Measurements from ENCODE around the gene CLTA. TPM values are rescaled to one million over a fixed set of nuclear protein-coding genes. Genes with fewer than 3 reads are reported as not detected.

The CLTA gene
- total RNA-seq, 1 experiment from 2014 or later = 418 TPM

GRCh38 chr9:36188212-36188611 is 2.5 kb upstream of the CLTA start:
- no peak for DNase-seq (ENCODE audit: low read depth)

GRCh38 chr9:36189976-36190375 is 745 bp upstream of the CLTA start:
- no peak for DNase-seq (ENCODE audit: low read depth)

GRCh38 chr9:36191290-36191645 is 547 bp downstream of the CLTA start:
- DNase-seq (ENCODE audit: low read depth) = peak; percentile 10

GRCh38 chr9:36191686-36192085 is 965 bp downstream of the CLTA start:
- no peak for DNase-seq (ENCODE audit: low read depth)

GRCh38 chr9:36192196-36192595 is 1.5 kb downstream of the CLTA start:
- DNase-seq (ENCODE audit: low read depth) = peak; percentile 34

- no peak for DNase-seq (ENCODE audit: low read depth)
These were observed 2.3 kb downstream of the CLTA start for GRCh38 chr9:36193023-36193422.

- no peak for DNase-seq (ENCODE audit: low read depth)
These were observed 3.7 kb downstream of the CLTA start for GRCh38 chr9:36194326-36195000.

GRCh38 chr9:36204906-36205547 is 14.3 kb downstream of the CLTA start:
- DNase-seq (ENCODE audit: low read depth) = no peak

- DNase-seq (ENCODE audit: low read depth) = peak; percentile 70
These were observed 16.3 kb downstream of the CLTA start for GRCh38 chr9:36207016-36207415.

- DNase-seq (ENCODE audit: low read depth) = peak; percentile 48
These were observed 16.9 kb downstream of the CLTA start for GRCh38 chr9:36207546-36208012.

GRCh38 chr9:36208521-36209253 is 18.0 kb downstream of the CLTA start:
- no peak for DNase-seq (ENCODE audit: low read depth)

GRCh38 chr9:36210722-36211121 is 20.0 kb downstream of the CLTA start:
- DNase-seq (ENCODE audit: low read depth) = no peak

GRCh38 chr9:36211510-36211909 is 20.8 kb downstream of the CLTA start:
- no peak for DNase-seq (ENCODE audit: low read depth)

- DNase-seq (ENCODE audit: low read depth) = no peak
These were observed 22.7 kb downstream of the CLTA start for GRCh38 chr9:36213387-36213786.

- DNase-seq (ENCODE audit: low read depth) = no peak
These were observed 23.3 kb downstream of the CLTA start for GRCh38 chr9:36213989-36214388.

- DNase-seq (ENCODE audit: low read depth) = peak; percentile 70
These were observed 23.9 kb downstream of the CLTA start for GRCh38 chr9:36214571-36214970.

GRCh38 chr9:36217256-36217968 is 26.7 kb downstream of the CLTA start:
- DNase-seq (ENCODE audit: low read depth) = no peak

GRCh38 chr9:36218011-36218410 is 27.3 kb downstream of the CLTA start:
- DNase-seq (ENCODE audit: low read depth) = no peak

- DNase-seq (ENCODE audit: low read depth) = no peak
These were observed 27.7 kb downstream of the CLTA start for GRCh38 chr9:36218411-36218901.

- no peak for DNase-seq (ENCODE audit: low read depth)
These were observed 30.9 kb downstream of the CLTA start for GRCh38 chr9:36221667-36222066.

- DNase-seq (ENCODE audit: low read depth) = peak; percentile 23
These were observed 31.7 kb downstream of the CLTA start for GRCh38 chr9:36222449-36222848.

- DNase-seq (ENCODE audit: low read depth) = no peak
These were observed 46.5 kb downstream of the CLTA start for GRCh38 chr9:36237230-36237629.

Data from LHCN-M2 (cell line).